WTC11 (cell line): ENCODE measurements around the gene KCNK15. TPM values are rescaled to one million over a fixed set of nuclear protein-coding genes. Genes with fewer than 3 reads are reported as not detected.

Experiments used
- ATAC-seq: fragments of 200-7000 bp; cut with Tn5 transposase; 2 replicates; pipeline ENCODE4 v1.10.0; 2021; ENCODE audit warnings: mild to moderate bottlenecking, moderate library complexity
- CTCF ChIA-PET: fragments of 300-600 bp; sonication (Branson Sonifier 250); formaldehyde crosslinking; loops from one replicate; lab custom pipeline; 2021; ENCODE audit warnings: antibody characterized with exemption; lab: Charles Lee
- POLR2A ChIA-PET: fragments of 350-600 bp; sonication (Branson Sonifier 250); formaldehyde crosslinking; loops from one replicate; lab custom pipeline; 2021; ENCODE audit warnings: antibody characterized with exemption; lab: Charles Lee
- DNase-seq: peaks from one replicate; pipeline ENCODE4 v3.0.0; 2021; ENCODE audit warnings: low spot score
- H3K27ac Mint-ChIP-seq: 2 replicates; pipeline ENCODE4 v1.8.0; 2021; ENCODE audit warnings: mixed read lengths
- H3K27me3 Mint-ChIP-seq: 2 replicates; pipeline ENCODE4 v1.8.0; 2021; ENCODE audit warnings: low read depth, mild to moderate bottlenecking, moderate library complexity, mixed read lengths
- H3K36me3 Mint-ChIP-seq: 2 replicates; pipeline ENCODE4 v1.8.0; 2021; ENCODE audit warnings: mixed read lengths
- H3K4me1 Mint-ChIP-seq: 2 replicates; pipeline ENCODE4 v1.8.0; 2022; ENCODE audit warnings: mixed read lengths
- H3K4me3 Mint-ChIP-seq: 2 replicates; pipeline ENCODE4 v1.8.0; 2021; ENCODE audit warnings: mild to moderate bottlenecking, moderate library complexity, mixed read lengths
- H3K9me3 Mint-ChIP-seq: 2 replicates; pipeline ENCODE4 v1.8.0; 2021; ENCODE audit warnings: mixed read lengths
- IRF2 ChIP-seq: sonication (generic); formaldehyde crosslinking; IDR thresholded peaks from 2 replicates; pipeline ENCODE4 v1.8.0; 2022; ENCODE audit warnings: low read depth, missing genetic modification reagents, borderline replicate concordance
- JUN ChIP-seq: sonication (generic); formaldehyde crosslinking; IDR thresholded peaks from 2 replicates; pipeline ENCODE4 v1.8.0; 2023; ENCODE audit warnings: mild to moderate bottlenecking, missing genetic modification reagents
- MLX ChIP-seq: sonication (generic); formaldehyde crosslinking; IDR thresholded peaks from 2 replicates; pipeline ENCODE4 v1.8.1; 2023; ENCODE audit warnings: mild to moderate bottlenecking, missing genetic modification reagents, moderate library complexity
- PRDM15 ChIP-seq: sonication (generic); formaldehyde crosslinking; IDR thresholded peaks from 2 replicates; pipeline ENCODE4 v1.8.0; 2022; ENCODE audit warnings: missing genetic modification reagents
- PREB ChIP-seq: sonication (generic); formaldehyde crosslinking; IDR thresholded peaks from 2 replicates; pipeline ENCODE4 v1.8.1; 2022; ENCODE audit warnings: mild to moderate bottlenecking, missing genetic modification reagents, moderate library complexity, borderline replicate concordance
- RELA ChIP-seq: sonication (generic); formaldehyde crosslinking; IDR thresholded peaks from 2 replicates; pipeline ENCODE4 v1.8.1; 2022; ENCODE audit warnings: missing genetic modification reagents, mild to moderate bottlenecking, borderline replicate concordance
- TEAD1 ChIP-seq: sonication (generic); formaldehyde crosslinking; IDR thresholded peaks from 2 replicates; pipeline ENCODE4 v1.8.0; 2022; ENCODE audit warnings: mild to moderate bottlenecking, missing genetic modification reagents
- TEAD4 ChIP-seq: sonication (generic); formaldehyde crosslinking; IDR thresholded peaks from 2 replicates; pipeline ENCODE4 v1.8.0; 2022; ENCODE audit warnings: mild to moderate bottlenecking, missing genetic modification reagents
- ZBTB21 ChIP-seq: sonication (generic); formaldehyde crosslinking; IDR thresholded peaks from 2 replicates; pipeline ENCODE4 v1.8.1; 2023; ENCODE audit warnings: mild to moderate bottlenecking, missing genetic modification reagents, borderline replicate concordance
- ZNF138 ChIP-seq: sonication (generic); formaldehyde crosslinking; conservative IDR thresholded peaks from 2 replicates; pipeline ENCODE4 v1.8.1; 2022; ENCODE audit warnings: mild to moderate bottlenecking, moderate library complexity, missing genetic modification reagents
- ZNF416 ChIP-seq: fragments of 250-450 bp; sonication (Bioruptor Pico); IDR thresholded peaks from 2 replicates; pipeline ENCODE4 v1.9.0; 2021; ENCODE audit warnings: mild to moderate bottlenecking, inconsistent platforms
- ZNF671 ChIP-seq: fragments of 250-450 bp; sonication (Bioruptor Pico); IDR thresholded peaks from 2 replicates; pipeline ENCODE4 v1.8.0; 2021; ENCODE audit warnings: mild to moderate bottlenecking
- total RNA-seq: library from RNA; stranded (reverse); gene quantifications from 3 replicates; pipeline ENCODE4 v1.2.3, GENCODE V29; 2021
- TF ChIP-seq, protein P1 (sequence below): fragments of 250-450 bp; sonication (Bioruptor Pico); IDR thresholded peaks from 2 replicates; pipeline ENCODE4 v1.8.0; 2021; ENCODE audit warnings: mild to moderate bottlenecking
- TF ChIP-seq, protein P2 (sequence below): fragments of 250-450 bp; sonication (Bioruptor Pico); IDR thresholded peaks from 2 replicates; pipeline ENCODE4 v1.9.0; 2021; ENCODE audit warnings: mild to moderate bottlenecking
- TF ChIP-seq, protein P3 (sequence below): sonication (generic); formaldehyde crosslinking; IDR thresholded peaks from 2 replicates; pipeline ENCODE4 v1.8.0; 2023; ENCODE audit warnings: missing genetic modification reagents, mild to moderate bottlenecking, borderline replicate concordance

The KCNK15 gene
- total RNA-seq, 1 experiment from 2014 or later: 0.24 TPM

GRCh38 chr20:44781118-44781517 is 35.5 kb downstream of the KCNK15 start:
- CTCF ChIA-PET: no interaction called here
- POLR2A ChIA-PET: no interaction called here
- H3K4me1 Mint-ChIP-seq: peaks cover 22% of the 10 kb centered on the region
- no peak overlapping the region for H3K4me3 Mint-ChIP-seq
- DNase-seq (no peak), ATAC-seq (no peak)
- H3K27ac Mint-ChIP-seq: no peak overlapping the region
- no peaks in the 10 kb centered on the region for H3K27me3 Mint-ChIP-seq
- H3K9me3 Mint-ChIP-seq: no peaks in the 10 kb centered on the region
- TF ChIP-seq ZNF671 (CRISPR knock-in tag) (no peak), ZNF416 (no peak), TEAD4 (CRISPR knock-in tag) (no peak), ZNF138 (CRISPR knock-in tag) (no peak), TEAD1 (CRISPR knock-in tag) (no peak), IRF2 (no peak), RELA (CRISPR knock-in tag) (no peak), PRDM15 (CRISPR knock-in tag) (no peak), PREB (CRISPR knock-in tag) (no peak), ZBTB21 (CRISPR knock-in tag) (no peak), MLX (CRISPR knock-in tag) (no peak), JUN (CRISPR knock-in tag) (no peak)
- TF ChIP-seq, protein P1, sequence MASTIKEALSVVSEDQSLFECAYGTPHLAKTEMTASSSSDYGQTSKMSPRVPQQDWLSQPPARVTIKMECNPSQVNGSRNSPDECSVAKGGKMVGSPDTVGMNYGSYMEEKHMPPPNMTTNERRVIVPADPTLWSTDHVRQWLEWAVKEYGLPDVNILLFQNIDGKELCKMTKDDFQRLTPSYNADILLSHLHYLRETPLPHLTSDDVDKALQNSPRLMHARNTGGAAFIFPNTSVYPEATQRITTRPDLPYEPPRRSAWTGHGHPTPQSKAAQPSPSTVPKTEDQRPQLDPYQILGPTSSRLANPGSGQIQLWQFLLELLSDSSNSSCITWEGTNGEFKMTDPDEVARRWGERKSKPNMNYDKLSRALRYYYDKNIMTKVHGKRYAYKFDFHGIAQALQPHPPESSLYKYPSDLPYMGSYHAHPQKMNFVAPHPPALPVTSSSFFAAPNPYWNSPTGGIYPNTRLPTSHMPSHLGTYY (CRISPR knock-in tag): no peak
- TF ChIP-seq, protein P2, sequence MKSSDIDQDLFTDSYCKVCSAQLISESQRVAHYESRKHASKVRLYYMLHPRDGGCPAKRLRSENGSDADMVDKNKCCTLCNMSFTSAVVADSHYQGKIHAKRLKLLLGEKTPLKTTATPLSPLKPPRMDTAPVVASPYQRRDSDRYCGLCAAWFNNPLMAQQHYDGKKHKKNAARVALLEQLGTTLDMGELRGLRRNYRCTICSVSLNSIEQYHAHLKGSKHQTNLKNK (CRISPR knock-in tag): no peak
- TF ChIP-seq, protein P3, sequence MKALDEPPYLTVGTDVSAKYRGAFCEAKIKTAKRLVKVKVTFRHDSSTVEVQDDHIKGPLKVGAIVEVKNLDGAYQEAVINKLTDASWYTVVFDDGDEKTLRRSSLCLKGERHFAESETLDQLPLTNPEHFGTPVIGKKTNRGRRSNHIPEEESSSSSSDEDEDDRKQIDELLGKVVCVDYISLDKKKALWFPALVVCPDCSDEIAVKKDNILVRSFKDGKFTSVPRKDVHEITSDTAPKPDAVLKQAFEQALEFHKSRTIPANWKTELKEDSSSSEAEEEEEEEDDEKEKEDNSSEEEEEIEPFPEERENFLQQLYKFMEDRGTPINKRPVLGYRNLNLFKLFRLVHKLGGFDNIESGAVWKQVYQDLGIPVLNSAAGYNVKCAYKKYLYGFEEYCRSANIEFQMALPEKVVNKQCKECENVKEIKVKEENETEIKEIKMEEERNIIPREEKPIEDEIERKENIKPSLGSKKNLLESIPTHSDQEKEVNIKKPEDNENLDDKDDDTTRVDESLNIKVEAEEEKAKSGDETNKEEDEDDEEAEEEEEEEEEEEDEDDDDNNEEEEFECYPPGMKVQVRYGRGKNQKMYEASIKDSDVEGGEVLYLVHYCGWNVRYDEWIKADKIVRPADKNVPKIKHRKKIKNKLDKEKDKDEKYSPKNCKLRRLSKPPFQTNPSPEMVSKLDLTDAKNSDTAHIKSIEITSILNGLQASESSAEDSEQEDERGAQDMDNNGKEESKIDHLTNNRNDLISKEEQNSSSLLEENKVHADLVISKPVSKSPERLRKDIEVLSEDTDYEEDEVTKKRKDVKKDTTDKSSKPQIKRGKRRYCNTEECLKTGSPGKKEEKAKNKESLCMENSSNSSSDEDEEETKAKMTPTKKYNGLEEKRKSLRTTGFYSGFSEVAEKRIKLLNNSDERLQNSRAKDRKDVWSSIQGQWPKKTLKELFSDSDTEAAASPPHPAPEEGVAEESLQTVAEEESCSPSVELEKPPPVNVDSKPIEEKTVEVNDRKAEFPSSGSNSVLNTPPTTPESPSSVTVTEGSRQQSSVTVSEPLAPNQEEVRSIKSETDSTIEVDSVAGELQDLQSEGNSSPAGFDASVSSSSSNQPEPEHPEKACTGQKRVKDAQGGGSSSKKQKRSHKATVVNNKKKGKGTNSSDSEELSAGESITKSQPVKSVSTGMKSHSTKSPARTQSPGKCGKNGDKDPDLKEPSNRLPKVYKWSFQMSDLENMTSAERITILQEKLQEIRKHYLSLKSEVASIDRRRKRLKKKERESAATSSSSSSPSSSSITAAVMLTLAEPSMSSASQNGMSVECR: no peak
- no peaks in the 10 kb centered on the region for H3K36me3 Mint-ChIP-seq
